CD4-positive, alpha-beta memory T cell (primary cell): Measurements from ENCODE around the gene RASD2. TPM values are rescaled to one million over a fixed set of nuclear protein-coding genes. Genes with fewer than 3 reads are reported as not detected.

Experiments
- CTCF ChIA-PET: fragments of 350-600 bp; sonication (Branson Sonifier 250); formaldehyde crosslinking; loops from one replicate; lab custom pipeline; 2021; ENCODE audit warnings: inconsistent platforms; ENCODE audit not compliant: partially characterized antibody; lab: Charles Lee
- POLR2A ChIA-PET: fragments of 350-600 bp; sonication (Branson Sonifier 250); formaldehyde crosslinking; loops from one replicate; lab custom pipeline; 2021; ENCODE audit not compliant: partially characterized antibody; lab: Charles Lee
- DNase-seq, 5 donors: peaks; one replicate each; pipeline versions ENCODE4 v3.0.0 to v3.0.0-alpha.2; 2020 to 2022; ENCODE audit warnings: mixed read lengths in 1 of 5
- H3K27ac ChIP-seq: one replicate; pipeline ENCODE4 v1.7.0; 2013; ENCODE audit warnings: low read depth, low read length
- H3K27me3 ChIP-seq: 2 replicates; pipeline ENCODE4 v1.7.0; 2013; ENCODE audit warnings: mild to moderate bottlenecking, low read length, moderate library complexity; ENCODE audit not compliant: insufficient read depth
- H3K36me3 ChIP-seq: 2 replicates; pipeline ENCODE4 v1.7.0; 2013; ENCODE audit warnings: mild to moderate bottlenecking, low read length, moderate library complexity; ENCODE audit not compliant: insufficient read depth
- H3K4me1 ChIP-seq: 2 replicates; pipeline ENCODE4 v1.7.0; 2013; ENCODE audit warnings: mild to moderate bottlenecking, low read length, moderate library complexity; ENCODE audit not compliant: insufficient read depth
- H3K4me3 ChIP-seq, 2 donors: one replicate each; pipeline ENCODE4 v1.7.0; 2013; ENCODE audit warnings: low read length in 2 of 2, mild to moderate bottlenecking in 1 of 2
- H3K9me3 ChIP-seq, 2 donors: one replicate each; pipeline ENCODE4 v1.7.0; 2013; ENCODE audit warnings: low read length in 2 of 2, control low read depth in 1 of 2; ENCODE audit not compliant: control insufficient read depth in 1 of 2
- H3K27ac Mint-ChIP-seq, 7 donors: one replicate each; pipeline ENCODE4 v1.8.0; 2020 to 2021; ENCODE audit warnings: mixed read lengths in 7 of 7, mild to moderate bottlenecking in 6 of 7, inconsistent platforms in 3 of 7, moderate library complexity in 3 of 7
- H3K27me3 Mint-ChIP-seq, 2 donors: one replicate each; pipeline ENCODE4 v1.8.0; 2020 to 2021; ENCODE audit warnings: mixed read lengths in 2 of 2
- H3K36me3 Mint-ChIP-seq, 2 donors: one replicate each; pipeline ENCODE4 v1.8.0; 2020 to 2021; ENCODE audit warnings: mixed read lengths in 2 of 2, inconsistent platforms in 1 of 2, mild to moderate bottlenecking in 1 of 2
- H3K4me1 Mint-ChIP-seq, 4 donors: one replicate each; pipeline ENCODE4 v1.8.0; 2020 to 2021; ENCODE audit warnings: mixed read lengths in 4 of 4, mild to moderate bottlenecking in 1 of 4
- H3K4me3 Mint-ChIP-seq, 8 donors: one replicate each; pipeline ENCODE4 v1.8.0; 2020 to 2021; ENCODE audit warnings: mixed read lengths in 8 of 8, mild to moderate bottlenecking in 7 of 8, moderate library complexity in 6 of 8, inconsistent platforms in 3 of 8
- H3K9me3 Mint-ChIP-seq, 8 donors: one replicate each; pipeline ENCODE4 v1.8.0; 2020 to 2021; ENCODE audit warnings: mixed read lengths in 8 of 8, mild to moderate bottlenecking in 5 of 8, inconsistent platforms in 3 of 8, moderate library complexity in 1 of 8
- intact Hi-C: fragments of 100-400 bp; cut with micrococcal nuclease; formaldehyde crosslinking; loops from one replicate; pipeline ENCODE4 v1.15.1; 2023
- polyA plus RNA-seq, 2 donors: library from polyadenylated mRNA; unstranded; fragments of 300-500 nt; fragmentation: Illumina TruSeq; gene quantifications; one replicate each; pipeline ENCODE4 v1.2.3, GENCODE V29; 2021
- total RNA-seq, 2 experiments: library from RNA; stranded (reverse); gene quantifications; one replicate each; pipeline ENCODE4 v1.2.3, GENCODE V29; 2021

The RASD2 gene
- total and polyA plus RNA-seq, 4 experiments from 2014 or later = 0.13 TPM; not detected in 3

DNA sequence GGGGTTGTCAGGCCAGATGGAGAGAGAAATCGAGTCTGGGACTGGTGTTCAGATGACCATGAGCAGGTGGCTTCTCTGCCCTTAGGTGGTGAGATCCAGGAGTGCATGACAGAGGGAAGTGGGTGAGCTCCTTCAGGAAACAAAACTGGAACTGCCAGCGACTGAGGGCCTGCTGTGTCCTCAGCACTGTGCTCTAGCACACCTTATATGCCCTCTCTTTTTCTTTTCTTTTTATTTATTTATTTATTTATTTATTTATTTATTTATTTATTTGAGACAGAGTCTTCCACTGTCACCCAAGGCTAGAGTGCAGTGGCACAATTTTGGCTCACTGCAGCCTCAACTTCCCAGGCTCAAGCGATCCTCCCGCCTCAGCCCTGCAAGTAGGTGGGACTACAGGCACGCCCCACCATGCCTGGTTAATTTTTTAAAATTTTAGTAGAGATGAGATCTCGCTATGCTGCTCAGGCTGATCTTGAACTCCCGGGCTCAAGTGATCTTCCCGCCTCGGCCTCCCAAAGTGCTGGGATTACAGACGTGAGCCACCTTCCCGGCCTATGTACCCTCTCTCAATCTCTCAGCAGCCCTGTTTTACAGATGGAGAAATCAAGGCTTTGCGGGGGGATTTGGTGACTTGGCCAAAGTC, 14.8 kb upstream of the RASD2 start:
- no peaks in the 10 kb centered on the region for H3K27me3 ChIP-seq
- peak overlapping the region in 2 of 7 donors; percentile 18 to 36 for H3K27ac Mint-ChIP-seq
- no peaks in the 10 kb centered on the region for H3K4me1 ChIP-seq
- H3K27ac ChIP-seq = no peak overlapping the region
- intact Hi-C loops = no loop called here
- peaks cover 0 to 1% (median 0%) of the 10 kb centered on the region in 4 donors for H3K4me1 Mint-ChIP-seq
- no peak overlapping the region for H3K4me3 ChIP-seq
- peaks cover 0 to 4% of the 10 kb centered on the region in 2 donors for H3K36me3 Mint-ChIP-seq
- POLR2A ChIA-PET = no interaction called here
- no peak for DNase-seq
- no peaks in the 10 kb centered on the region for H3K9me3 ChIP-seq
- H3K27me3 Mint-ChIP-seq = peaks cover 1 to 12% of the 10 kb centered on the region in 2 donors
- H3K9me3 Mint-ChIP-seq = peaks cover 0 to 10% (median 0%) of the 10 kb centered on the region in 8 donors
- H3K36me3 ChIP-seq = no peaks in the 10 kb centered on the region
- H3K4me3 Mint-ChIP-seq = no peak overlapping the region
- CTCF ChIA-PET = no interaction called here

DNA sequence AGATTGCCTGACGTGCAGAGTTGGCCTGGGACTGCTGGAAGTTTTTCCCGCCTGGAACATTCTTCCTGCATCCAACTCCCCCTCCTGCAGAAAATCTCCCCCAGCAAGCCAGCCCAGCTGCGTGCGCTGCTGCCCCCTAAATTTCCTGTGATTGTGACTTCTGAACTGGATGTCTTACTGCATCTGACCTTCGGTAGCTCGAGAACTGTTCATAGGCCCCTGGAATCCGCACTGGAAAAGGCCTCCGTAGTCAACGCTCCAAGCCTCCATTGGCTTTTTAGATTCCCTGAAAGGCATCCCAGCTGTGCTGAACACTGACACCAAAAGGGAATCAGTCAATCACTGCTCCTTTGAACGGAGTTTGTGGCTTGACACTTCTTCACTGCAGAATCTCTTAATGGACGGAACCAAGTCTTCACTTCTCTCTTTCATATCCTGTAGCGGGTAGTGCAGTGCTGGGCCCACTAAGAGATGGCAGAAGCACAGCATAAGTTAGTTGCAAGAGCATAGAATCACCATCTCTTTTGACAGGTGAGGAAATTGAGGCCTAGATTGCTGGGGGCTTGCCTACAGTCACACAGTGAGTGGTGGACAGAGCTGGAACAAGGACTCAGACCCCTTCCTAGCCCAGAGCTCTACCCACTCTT, 14.2 kb upstream of the RASD2 start:
- CTCF ChIA-PET = no interaction called here
- no peak overlapping the region for H3K27ac ChIP-seq

DNA sequence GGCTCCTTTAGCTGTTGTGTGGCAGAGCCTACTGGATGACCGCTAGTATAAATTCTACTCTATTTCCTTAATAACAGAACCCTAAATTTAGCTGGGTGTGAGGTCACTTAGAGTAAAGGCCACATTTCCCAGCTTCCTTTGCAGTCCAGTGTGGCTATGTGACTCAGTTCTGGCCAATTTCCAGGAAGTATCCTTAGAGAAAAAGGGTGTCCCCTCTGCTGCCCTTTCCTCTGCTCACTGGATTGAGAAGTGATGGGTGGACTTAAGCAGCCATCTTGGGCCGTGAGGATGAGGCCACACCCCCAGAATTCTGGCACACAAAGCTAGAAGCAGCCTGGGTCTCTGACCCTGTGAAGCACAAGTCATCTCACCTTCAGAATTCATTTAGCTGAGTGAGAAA, 11.7 kb upstream of the RASD2 start:
- POLR2A ChIA-PET = no interaction called here
- H3K27me3 Mint-ChIP-seq = no peaks in the 10 kb centered on the region
- no peaks in the 10 kb centered on the region for H3K36me3 ChIP-seq
- no peak overlapping the region for H3K27ac Mint-ChIP-seq
- H3K4me1 ChIP-seq = no peaks in the 10 kb centered on the region
- peaks cover 0 to 4% of the 10 kb centered on the region in 2 donors for H3K36me3 Mint-ChIP-seq
- CTCF ChIA-PET = no interaction called here
- H3K9me3 ChIP-seq = no peaks in the 10 kb centered on the region
- DNase-seq = no peak
- intact Hi-C loops = no loop called here
- no peak overlapping the region for H3K4me3 ChIP-seq
- peaks cover 0 to 10% (median 0%) of the 10 kb centered on the region in 8 donors for H3K9me3 Mint-ChIP-seq
- H3K4me3 Mint-ChIP-seq = no peak overlapping the region
- no peak overlapping the region for H3K27ac ChIP-seq
- peaks cover 0 to 1% (median 0%) of the 10 kb centered on the region in 4 donors for H3K4me1 Mint-ChIP-seq
- H3K27me3 ChIP-seq = no peaks in the 10 kb centered on the region

More for the DNA sequence above, 14.2 kb upstream of the RASD2 start:
- Histone ChIP-seq H3K27me3 (no peaks in the 10 kb centered on the region), H3K4me3 (no peak overlapping the region), H3K36me3 (no peaks in the 10 kb centered on the region), H3K9me3 (no peaks in the 10 kb centered on the region), H3K4me1 (no peaks in the 10 kb centered on the region)
- peaks cover 0 to 1% (median 0%) of the 10 kb centered on the region in 4 donors for H3K4me1 Mint-ChIP-seq
- no peak for DNase-seq
- peaks cover 0 to 4% of the 10 kb centered on the region in 2 donors for H3K36me3 Mint-ChIP-seq
- H3K27ac Mint-ChIP-seq = no peak overlapping the region
- H3K4me3 Mint-ChIP-seq = no peak overlapping the region
- H3K9me3 Mint-ChIP-seq = peaks cover 0 to 10% (median 0%) of the 10 kb centered on the region in 8 donors
- intact Hi-C loops = no loop called here
- POLR2A ChIA-PET = no interaction called here
- H3K27me3 Mint-ChIP-seq = peaks cover 1 to 7% of the 10 kb centered on the region in 2 donors

- Mint-ChIP-seq H3K36me3 (peaks cover 0 to 4% of the 10 kb centered on the region in 2 donors), H3K27me3 (peaks cover 0 to 3% of the 10 kb centered on the region in 2 donors), H3K27ac (no peak overlapping the region), H3K4me3 (no peak overlapping the region), H3K9me3 (peaks cover 0 to 10% (median 0%) of the 10 kb centered on the region in 8 donors), H3K4me1 (peaks cover 0 to 1% (median 0%) of the 10 kb centered on the region in 4 donors)
- intact Hi-C loops = no loop called here
- POLR2A ChIA-PET = no interaction called here
- Histone ChIP-seq H3K4me1 (no peaks in the 10 kb centered on the region), H3K27ac (no peak overlapping the region), H3K36me3 (no peaks in the 10 kb centered on the region), H3K9me3 (no peaks in the 10 kb centered on the region), H3K4me3 (no peak overlapping the region), H3K27me3 (no peaks in the 10 kb centered on the region)
- CTCF ChIA-PET = no interaction called here
- DNase-seq = no peak
Measured at GRCh38 chr22:35530700-35531099, 9.9 kb upstream of the RASD2 start.

- no peaks in the 10 kb centered on the region for H3K27me3 ChIP-seq
- intact Hi-C loops = no loop called here
- Mint-ChIP-seq H3K4me3 (no peak overlapping the region), H3K27me3 (peaks cover 0 to 3% of the 10 kb centered on the region in 2 donors), H3K9me3 (peaks cover 0 to 10% (median 0%) of the 10 kb centered on the region in 8 donors), H3K27ac (no peak overlapping the region), H3K4me1 (peaks cover 0 to 1% (median 0%) of the 10 kb centered on the region in 4 donors), H3K36me3 (peaks cover 0 to 4% of the 10 kb centered on the region in 2 donors)
- no peak overlapping the region for H3K27ac ChIP-seq
- CTCF ChIA-PET = no interaction called here
- H3K4me3 ChIP-seq = no peak overlapping the region
- H3K9me3 ChIP-seq = no peaks in the 10 kb centered on the region
- POLR2A ChIA-PET = no interaction called here
- no peaks in the 10 kb centered on the region for H3K36me3 ChIP-seq
- DNase-seq = no peak
- no peaks in the 10 kb centered on the region for H3K4me1 ChIP-seq
Measured at GRCh38 chr22:35531202-35531601, 9.4 kb upstream of the RASD2 start.

- H3K4me1 Mint-ChIP-seq = peaks cover 0 to 1% (median 0%) of the 10 kb centered on the region in 4 donors
Measured at GRCh38 chr22:35531676-35532075, 9.0 kb upstream of the RASD2 start.

DNA sequence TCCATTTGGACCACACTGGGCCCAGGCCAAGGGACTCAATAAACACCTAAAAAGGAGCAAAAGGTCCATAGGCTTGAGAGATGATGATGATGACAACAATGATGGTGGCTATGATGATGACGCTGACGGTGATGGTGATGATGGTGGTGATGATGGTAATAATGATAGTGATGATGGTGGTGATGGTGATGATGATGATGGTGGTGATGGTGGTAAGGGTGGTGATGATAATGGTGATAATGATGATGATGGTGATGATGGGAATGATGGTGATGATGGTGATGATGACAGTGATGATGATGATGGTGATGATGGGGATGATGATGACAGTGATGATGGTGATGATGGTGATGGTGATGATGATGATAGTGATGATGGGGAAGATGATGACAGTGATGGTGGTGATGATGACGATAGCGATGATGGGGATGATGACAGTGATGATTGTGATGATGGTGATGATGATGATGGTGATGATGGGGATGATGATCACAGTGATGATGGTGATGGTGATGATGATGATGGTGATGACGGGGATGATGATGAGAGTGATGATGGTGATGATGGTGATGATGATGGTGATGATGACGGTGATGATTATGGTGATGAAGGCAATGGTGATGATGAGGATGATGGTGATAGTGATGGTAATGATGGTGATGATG, 7.1 kb upstream of the RASD2 start:
- Histone ChIP-seq H3K9me3 (no peaks in the 10 kb centered on the region), H3K27ac (no peak overlapping the region), H3K27me3 (no peaks in the 10 kb centered on the region), H3K4me3 (no peak overlapping the region), H3K4me1 (no peaks in the 10 kb centered on the region), H3K36me3 (no peaks in the 10 kb centered on the region)
- Mint-ChIP-seq H3K9me3 (peaks cover 0 to 10% (median 0%) of the 10 kb centered on the region in 8 donors), H3K36me3 (peaks cover 0 to 4% of the 10 kb centered on the region in 2 donors), H3K27me3 (peaks cover 0 to 4% of the 10 kb centered on the region in 2 donors), H3K4me3 (no peak overlapping the region), H3K27ac (no peak overlapping the region), H3K4me1 (no peaks in the 10 kb centered on the region)
- DNase-seq = no peak
- CTCF ChIA-PET = no interaction called here
- POLR2A ChIA-PET = no interaction called here
- intact Hi-C loops = no loop called here

More at GRCh38 chr22:35531676-35532075, 9.0 kb upstream of the RASD2 start:
- Histone ChIP-seq H3K4me1 (no peaks in the 10 kb centered on the region), H3K36me3 (no peaks in the 10 kb centered on the region), H3K27me3 (no peaks in the 10 kb centered on the region), H3K4me3 (no peak overlapping the region), H3K9me3 (no peaks in the 10 kb centered on the region), H3K27ac (no peak overlapping the region)
- CTCF ChIA-PET = no interaction called here
- Mint-ChIP-seq H3K27ac (no peak overlapping the region), H3K4me3 (no peak overlapping the region), H3K27me3 (peaks cover 0 to 3% of the 10 kb centered on the region in 2 donors), H3K36me3 (peaks cover 0 to 4% of the 10 kb centered on the region in 2 donors), H3K9me3 (peaks cover 0 to 10% (median 0%) of the 10 kb centered on the region in 8 donors)
- DNase-seq = no peak
- intact Hi-C loops = no loop called here
- POLR2A ChIA-PET = no interaction called here
